Choroid plexus epithelial cell (primary cell): ENCODE measurements around the gene ARHGEF6.
"Not testable (repeated sequence)": the region's sequence is repeated elsewhere in the genome, so short reads cannot be mapped to it uniquely, and the experiment has no call there.

Experiments used
- DNase-seq: peaks from one replicate; pipeline ENCODE4 v3.0.0-alpha.2; 2010; ENCODE audit warnings: low read depth
- H3K4me3 ChIP-seq: 2 replicates; pipeline ENCODE4 v1.5.1; 2011; ENCODE audit warnings: low read depth, mild to moderate bottlenecking, control low read depth, low read length, moderate library complexity
- TF ChIP-seq, protein P1 (sequence below): conservative IDR thresholded peaks from 2 replicates; pipeline ENCODE4 v1.5.1; 2011; ENCODE audit warnings: low read depth, mild to moderate bottlenecking, control low read depth, inconsistent platforms, low read length, moderate library complexity

Gene ARHGEF6

DNA sequence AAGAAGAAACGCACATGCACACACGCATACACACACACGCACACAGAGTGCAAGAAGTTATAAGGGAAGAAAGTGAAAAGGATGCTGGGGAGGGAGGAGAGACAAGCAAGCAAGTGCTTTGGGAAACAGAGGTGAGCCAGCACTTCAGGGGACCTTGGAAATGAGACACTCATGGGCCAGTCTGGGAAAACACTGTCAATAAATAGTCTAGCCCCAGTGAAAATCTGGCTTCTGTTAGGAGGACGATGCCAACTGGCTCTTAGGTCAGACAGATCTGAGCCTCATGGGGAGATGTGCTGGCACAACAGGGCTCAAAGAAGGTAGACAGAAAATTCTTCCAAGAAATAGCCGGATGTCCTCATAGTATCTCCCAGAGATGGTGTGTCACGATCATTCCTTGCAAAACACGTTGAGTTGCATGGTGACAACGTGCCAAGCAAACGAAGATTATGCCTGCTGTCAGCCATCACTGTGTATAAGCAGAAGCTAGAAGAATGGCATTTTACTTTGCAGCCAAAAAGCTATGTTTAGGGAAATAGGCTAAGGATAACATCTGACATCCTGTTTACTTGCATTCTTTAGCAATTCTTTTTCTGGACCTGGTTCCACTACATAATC lies 557 bp upstream of the ARHGEF6 start:
- TF ChIP-seq, protein P1, sequence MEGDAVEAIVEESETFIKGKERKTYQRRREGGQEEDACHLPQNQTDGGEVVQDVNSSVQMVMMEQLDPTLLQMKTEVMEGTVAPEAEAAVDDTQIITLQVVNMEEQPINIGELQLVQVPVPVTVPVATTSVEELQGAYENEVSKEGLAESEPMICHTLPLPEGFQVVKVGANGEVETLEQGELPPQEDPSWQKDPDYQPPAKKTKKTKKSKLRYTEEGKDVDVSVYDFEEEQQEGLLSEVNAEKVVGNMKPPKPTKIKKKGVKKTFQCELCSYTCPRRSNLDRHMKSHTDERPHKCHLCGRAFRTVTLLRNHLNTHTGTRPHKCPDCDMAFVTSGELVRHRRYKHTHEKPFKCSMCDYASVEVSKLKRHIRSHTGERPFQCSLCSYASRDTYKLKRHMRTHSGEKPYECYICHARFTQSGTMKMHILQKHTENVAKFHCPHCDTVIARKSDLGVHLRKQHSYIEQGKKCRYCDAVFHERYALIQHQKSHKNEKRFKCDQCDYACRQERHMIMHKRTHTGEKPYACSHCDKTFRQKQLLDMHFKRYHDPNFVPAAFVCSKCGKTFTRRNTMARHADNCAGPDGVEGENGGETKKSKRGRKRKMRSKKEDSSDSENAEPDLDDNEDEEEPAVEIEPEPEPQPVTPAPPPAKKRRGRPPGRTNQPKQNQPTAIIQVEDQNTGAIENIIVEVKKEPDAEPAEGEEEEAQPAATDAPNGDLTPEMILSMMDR, result no peak
- H3K4me3 ChIP-seq, result no peak overlapping the region
- DNase-seq, result peak; percentile 20

DNA sequence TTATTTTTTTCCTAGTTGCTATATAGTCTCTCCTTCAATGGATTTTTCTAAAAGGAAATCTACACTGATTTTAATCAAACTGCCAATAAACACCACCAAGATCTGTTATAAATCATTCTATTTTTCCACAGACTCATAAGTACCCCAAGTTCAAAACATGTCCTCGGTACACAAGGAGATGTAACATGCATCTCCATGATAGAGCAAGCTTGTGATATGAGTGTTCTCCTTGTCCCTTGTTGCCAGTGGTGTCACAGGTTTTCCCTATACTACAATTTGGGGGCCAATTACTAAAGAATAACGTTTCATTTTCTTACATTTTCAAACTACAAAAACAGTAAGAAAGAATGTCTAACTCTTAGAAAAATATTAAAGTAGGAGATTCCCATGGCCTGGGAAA lies 491 bp downstream of the ARHGEF6 start:
- TF ChIP-seq, protein P1, result no peak
- no peak overlapping the region for H3K4me3 ChIP-seq
- DNase-seq, result no peak

DNA sequence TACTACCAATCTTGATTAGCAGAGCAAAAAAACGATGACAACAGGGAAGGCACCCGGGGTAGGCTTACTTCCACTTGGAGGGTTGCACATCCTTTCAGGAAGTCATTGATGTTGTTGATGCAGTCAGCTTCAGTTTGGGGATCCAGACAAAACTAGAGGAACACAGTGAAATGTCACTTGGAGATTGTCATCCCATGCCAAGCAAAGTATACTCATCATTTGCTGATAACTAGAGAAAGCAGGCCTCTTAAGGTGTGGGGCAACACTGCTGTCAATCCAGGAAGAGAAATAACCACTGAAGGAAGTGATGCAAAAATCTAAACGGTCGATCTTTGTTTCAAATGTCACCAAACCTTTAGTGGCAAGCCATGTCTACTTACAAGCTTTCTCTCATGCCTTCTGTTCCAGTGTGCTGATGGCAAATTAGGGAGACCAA lies 1.4 kb downstream of the ARHGEF6 start:
- TF ChIP-seq, protein P1, result no peak
- no peak for DNase-seq
- H3K4me3 ChIP-seq, result no peak overlapping the region

DNA sequence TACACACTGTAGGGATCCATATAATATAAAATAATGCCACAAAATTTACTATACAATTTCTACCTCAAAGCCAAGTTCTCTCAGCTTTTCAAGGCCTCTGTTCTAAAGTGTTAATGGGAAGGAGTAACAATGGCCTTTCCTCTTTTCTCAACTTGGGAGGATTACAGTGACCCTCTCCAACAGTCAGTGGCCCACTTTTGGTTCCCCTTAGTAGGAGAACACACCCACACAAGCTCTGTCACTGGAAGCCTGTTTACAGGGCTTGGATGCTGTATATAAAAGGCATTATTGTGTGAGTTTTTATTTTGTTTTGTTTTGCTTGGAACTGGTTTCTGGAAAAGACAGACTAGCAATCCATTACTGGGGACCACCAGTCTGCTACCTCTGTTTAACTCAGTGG lies 1.8 kb downstream of the ARHGEF6 start:
- no peak for DNase-seq
- TF ChIP-seq, protein P1, result no peak
- H3K4me3 ChIP-seq, result no peak overlapping the region

DNA sequence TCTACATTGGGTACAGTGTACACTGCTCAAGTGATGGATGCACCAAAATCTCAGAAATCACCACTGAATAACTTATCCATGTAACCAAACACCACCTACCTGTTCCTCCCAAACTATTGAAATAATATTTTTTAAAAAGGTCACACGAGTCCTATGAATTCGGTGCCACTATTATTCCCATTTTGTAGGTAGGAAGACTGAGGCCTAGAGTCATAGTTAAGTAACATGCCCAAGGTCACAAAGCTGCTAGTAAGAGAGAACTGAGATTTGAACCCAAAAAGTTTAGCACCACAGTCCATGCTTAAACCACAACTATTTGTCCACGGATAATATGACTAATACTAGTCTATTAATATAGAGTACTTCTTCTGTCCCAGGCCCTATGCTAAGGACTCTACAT lies 2.7 kb downstream of the ARHGEF6 start:
- DNase-seq, result no peak
- TF ChIP-seq, protein P1, result no peak
- no peak overlapping the region for H3K4me3 ChIP-seq

DNA sequence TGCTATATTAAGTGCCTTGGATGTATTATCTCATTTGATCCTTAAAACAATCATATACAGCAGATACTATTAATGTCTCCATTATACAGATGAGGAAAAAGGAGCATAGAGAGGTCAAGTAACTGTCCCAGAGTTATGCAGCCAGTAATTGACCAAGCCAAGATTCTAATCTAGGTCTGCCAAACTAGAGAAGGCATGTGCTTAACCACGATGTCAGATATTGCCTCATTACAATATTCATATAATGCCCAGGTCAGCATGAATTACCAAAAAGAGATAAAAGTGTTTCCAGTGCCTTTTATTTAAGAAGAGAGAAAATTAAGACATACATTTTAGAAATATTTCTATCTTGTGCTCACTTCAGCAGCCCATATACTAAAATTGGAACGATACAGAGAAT lies 7.1 kb downstream of the ARHGEF6 start:
- no peak overlapping the region for H3K4me3 ChIP-seq
- TF ChIP-seq, protein P1, result no peak
- DNase-seq, result no peak

DNA sequence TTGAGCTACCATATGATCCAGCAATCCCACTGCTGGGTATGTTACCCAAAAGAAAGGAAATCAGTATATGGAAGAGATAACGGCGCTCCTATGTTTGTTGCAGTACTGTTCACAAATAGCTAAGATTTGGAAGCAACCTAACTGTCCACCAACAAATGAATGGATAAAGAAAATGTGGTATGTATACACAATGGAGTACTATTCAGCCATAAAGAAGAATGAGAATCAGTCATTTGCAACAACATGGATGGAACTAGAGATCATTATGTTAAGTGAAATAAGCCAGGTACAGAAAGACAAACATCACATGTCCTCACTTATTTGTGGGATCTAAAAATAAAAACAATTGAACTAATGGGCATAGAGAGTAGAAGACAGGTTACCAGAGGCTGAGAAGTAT lies 8.9 kb downstream of the ARHGEF6 start:
- not testable (repeated sequence) for DNase-seq, H3K4me3 ChIP-seq
